GM23338 (cell line): ENCODE data around the gene APOD. TPM values are rescaled to one million over a fixed set of nuclear protein-coding genes. Genes with fewer than 3 reads are reported as not detected.

ENCODE experiments used
- ATAC-seq: fragments of 200-7000 bp; cut with Tn5 transposase; 3 replicates; pipeline ENCODE4 v1.9.1; 2020
- DNase-seq: peaks from one replicate; pipeline ENCODE4 v3.0.0-alpha.2; 2015; ENCODE audit warnings: low spot score
- H2AFZ ChIP-seq: fragments of 200-600 bp; sonication (generic); 2 replicates; pipeline ENCODE4 v1.8.0; 2016; ENCODE audit warnings: antibody characterized with exemption, mild to moderate bottlenecking, moderate library complexity
- H3F3A ChIP-seq: fragments of 200-600 bp; sonication (generic); replicated peaks from 2 replicates; pipeline ENCODE4 v1.8.0; 2017; ENCODE audit warnings: antibody characterized with exemption, mixed run types, low read depth
- H3K27ac ChIP-seq: fragments of 200-600 bp; sonication (generic); 2 replicates; pipeline ENCODE4 v1.6.1; 2016; ENCODE audit warnings: low read depth
- H3K27me3 ChIP-seq: fragments of 200-600 bp; sonication (generic); 2 replicates; pipeline ENCODE4 v1.8.0; 2016; ENCODE audit warnings: mild to moderate bottlenecking, mixed run types, moderate library complexity; ENCODE audit not compliant: insufficient read depth
- H3K36me3 ChIP-seq: fragments of 200-600 bp; sonication (generic); 2 replicates; pipeline ENCODE4 v1.8.0; 2016; ENCODE audit warnings: mild to moderate bottlenecking; ENCODE audit not compliant: insufficient read depth
- H3K4me1 ChIP-seq: fragments of 200-600 bp; sonication (generic); 2 replicates; pipeline ENCODE4 v1.8.0; 2016; ENCODE audit warnings: mild to moderate bottlenecking, moderate library complexity; ENCODE audit not compliant: insufficient read depth
- H3K4me2 ChIP-seq: fragments of 200-600 bp; sonication (generic); 2 replicates; pipeline ENCODE4 v1.7.1; 2017; ENCODE audit warnings: mixed run types
- H3K4me3 ChIP-seq: fragments of 200-600 bp; sonication (generic); 2 replicates; pipeline ENCODE4 v1.6.1; 2016; ENCODE audit warnings: mixed run types
- H3K79me2 ChIP-seq: fragments of 200-600 bp; sonication (generic); replicated peaks from 2 replicates; pipeline ENCODE4 v1.8.0; 2017; ENCODE audit warnings: mild to moderate bottlenecking; ENCODE audit not compliant: insufficient read depth
- H3K9me2 ChIP-seq: fragments of 200-600 bp; sonication (generic); 2 replicates; pipeline ENCODE4 v1.8.0; 2017; ENCODE audit not compliant: insufficient read depth
- H4K20me1 ChIP-seq: fragments of 200-600 bp; sonication (generic); replicated peaks from 2 replicates; pipeline ENCODE4 v1.8.0; 2017; ENCODE audit warnings: mild to moderate bottlenecking; ENCODE audit not compliant: insufficient read depth
- H3K27ac Mint-ChIP-seq: 2 replicates; pipeline ENCODE4 v1.8.0; 2020; ENCODE audit warnings: inconsistent platforms, mild to moderate bottlenecking, moderate library complexity, mixed read lengths
- H3K27me3 Mint-ChIP-seq: 3 replicates; pipeline ENCODE4 v1.8.0; 2022; ENCODE audit warnings: low read depth, mild to moderate bottlenecking, moderate library complexity, mixed read lengths, inconsistent platforms; ENCODE audit not compliant: insufficient read depth, poor library complexity
- H3K36me3 Mint-ChIP-seq: 3 replicates; pipeline ENCODE4 v1.8.0; 2021; ENCODE audit warnings: low read depth, mild to moderate bottlenecking, inconsistent platforms, moderate library complexity, mixed read lengths
- H3K4me1 Mint-ChIP-seq: 3 replicates; pipeline ENCODE4 v1.8.0; 2020; ENCODE audit warnings: mild to moderate bottlenecking, inconsistent platforms, mixed read lengths
- H3K4me3 Mint-ChIP-seq: 3 replicates; pipeline ENCODE4 v1.8.0; 2021; ENCODE audit warnings: moderate library complexity, mild to moderate bottlenecking, inconsistent platforms, mixed read lengths
- H3K9me3 Mint-ChIP-seq: 3 replicates; pipeline ENCODE4 v1.8.0; 2020; ENCODE audit warnings: moderate library complexity, mild to moderate bottlenecking, inconsistent platforms, mixed read lengths
- EZH2 ChIP-seq: fragments of 200-600 bp; sonication (generic); IDR thresholded peaks from one replicate; pipeline ENCODE4 v1.8.0; 2017; ENCODE audit warnings: antibody characterized with exemption, mild to moderate bottlenecking, low read depth; ENCODE audit not compliant: unreplicated experiment
- EZH2phosphoT487 ChIP-seq: fragments of 200-600 bp; sonication (generic); IDR thresholded peaks from one replicate; pipeline ENCODE4 v1.8.1; 2018; ENCODE audit warnings: antibody characterized with exemption; ENCODE audit not compliant: unreplicated experiment
- NANOG ChIP-seq: IDR thresholded peaks from 2 replicates; pipeline ENCODE4 v1.6.1; 2016; ENCODE audit warnings: antibody characterized with exemption, borderline replicate concordance
- POLR2AphosphoS5 ChIP-seq: IDR thresholded peaks from 2 replicates; pipeline ENCODE4 v1.6.1; 2016; ENCODE audit warnings: antibody characterized with exemption, low read depth
- STAT1 ChIP-seq: IDR thresholded peaks from one replicate; pipeline ENCODE4 v1.6.1; 2016; ENCODE audit warnings: antibody characterized with exemption; ENCODE audit not compliant: unreplicated experiment
- ZNF114 ChIP-seq: fragments of 250-450 bp; sonication (Bioruptor Pico); IDR thresholded peaks from 2 replicates; pipeline ENCODE4 v1.5.0; 2020; ENCODE audit warnings: mild to moderate bottlenecking, moderate library complexity
- ZNF331 ChIP-seq: fragments of 250-450 bp; sonication (Bioruptor Pico); IDR thresholded peaks from 2 replicates; pipeline ENCODE4 v1.5.0; 2020; ENCODE audit warnings: low read depth, mild to moderate bottlenecking, moderate library complexity
- polyA plus RNA-seq: library from polyadenylated mRNA; unstranded; fragments of >200 nt; fragmentation: Nextera tagmentation; extraction: Ambion mirVana; gene quantifications from 2 replicates; pipeline ENCODE4 v1.2.1, GENCODE V29; 2016
- total RNA-seq: library from RNA; depleted of rRNA; stranded (reverse); fragments of >200 nt; shearing (Covaris generic); gene quantifications from 2 replicates; pipeline ENCODE4 v1.2.3, GENCODE V29; 2014
- TF ChIP-seq, protein P1 (sequence below): IDR thresholded peaks from 2 replicates; pipeline ENCODE4 v1.6.1; 2016; ENCODE audit warnings: antibody characterized with exemption
- TF ChIP-seq, protein P2 (sequence below): IDR thresholded peaks from one replicate; pipeline ENCODE4 v1.6.1; 2018; ENCODE audit warnings: antibody characterized with exemption; ENCODE audit not compliant: unreplicated experiment
- TF ChIP-seq, protein P3 (sequence below): fragments of 250-450 bp; sonication (Bioruptor Pico); IDR thresholded peaks from 2 replicates; pipeline ENCODE4 v1.5.0; 2020; ENCODE audit warnings: mild to moderate bottlenecking, moderate library complexity

Gene APOD
- total and polyA plus RNA-seq, 2 experiments from 2014 or later, result not detected

DNA sequence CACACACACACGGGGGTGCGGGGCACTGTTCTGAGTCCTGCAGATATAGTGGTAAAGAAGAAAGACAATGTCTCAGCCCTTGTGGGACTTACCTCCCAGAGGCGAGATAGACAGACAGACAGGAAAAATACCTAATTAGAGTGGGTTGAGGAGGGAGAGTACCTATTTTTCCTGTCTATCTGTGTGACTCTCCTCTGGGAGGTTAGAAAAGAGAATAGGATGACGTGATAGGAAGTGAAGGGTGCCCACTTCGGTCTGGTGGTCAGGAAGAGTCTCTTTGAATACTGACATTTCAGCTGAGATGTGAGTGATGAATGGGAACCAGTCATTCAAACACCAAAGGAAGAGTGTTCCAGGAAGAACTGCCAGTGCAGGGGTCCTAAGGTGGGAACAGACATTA, 4.1 kb upstream of the APOD start:
- Histone ChIP-seq H4K20me1 (no peaks in the 10 kb centered on the region), H2AFZ (no peak overlapping the region), H3K4me1 (no peaks in the 10 kb centered on the region), H3K27ac (no peak overlapping the region), H3K79me2 (no peaks in the 10 kb centered on the region), H3K4me2 (no peak overlapping the region), H3K27me3 (no peaks in the 10 kb centered on the region), H3K9me2 (peaks cover 4% of the 10 kb centered on the region; the same call in 1 of the 2 replicates), H3F3A (no peaks in the 10 kb centered on the region), H3K36me3 (no peaks in the 10 kb centered on the region), H3K4me3 (no peak overlapping the region)
- H3K27ac Mint-ChIP-seq, result no peak overlapping the region
- ATAC-seq (no peak), DNase-seq (no peak)
- H3K4me1 Mint-ChIP-seq, result peaks cover 3% of the 10 kb centered on the region; the same call in 2 of the 3 replicates
- H3K36me3 Mint-ChIP-seq, result no peaks in the 10 kb centered on the region
- H3K4me3 Mint-ChIP-seq, result no peak overlapping the region
- 0 out of 3 replicates have a peak, but pooled peaks cover 8% of the 10 kb centered on the region for H3K9me3 Mint-ChIP-seq
- no peak for TF ChIP-seq ZNF114 (CRISPR knock-in tag)
- TF ChIP-seq STAT1, result no peak
- no peak for TF ChIP-seq NANOG
- TF ChIP-seq, protein P1, sequence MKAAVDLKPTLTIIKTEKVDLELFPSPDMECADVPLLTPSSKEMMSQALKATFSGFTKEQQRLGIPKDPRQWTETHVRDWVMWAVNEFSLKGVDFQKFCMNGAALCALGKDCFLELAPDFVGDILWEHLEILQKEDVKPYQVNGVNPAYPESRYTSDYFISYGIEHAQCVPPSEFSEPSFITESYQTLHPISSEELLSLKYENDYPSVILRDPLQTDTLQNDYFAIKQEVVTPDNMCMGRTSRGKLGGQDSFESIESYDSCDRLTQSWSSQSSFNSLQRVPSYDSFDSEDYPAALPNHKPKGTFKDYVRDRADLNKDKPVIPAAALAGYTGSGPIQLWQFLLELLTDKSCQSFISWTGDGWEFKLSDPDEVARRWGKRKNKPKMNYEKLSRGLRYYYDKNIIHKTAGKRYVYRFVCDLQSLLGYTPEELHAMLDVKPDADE, result no peak
- peaks cover 2% of the 10 kb centered on the region for H3K27me3 Mint-ChIP-seq

DNA sequence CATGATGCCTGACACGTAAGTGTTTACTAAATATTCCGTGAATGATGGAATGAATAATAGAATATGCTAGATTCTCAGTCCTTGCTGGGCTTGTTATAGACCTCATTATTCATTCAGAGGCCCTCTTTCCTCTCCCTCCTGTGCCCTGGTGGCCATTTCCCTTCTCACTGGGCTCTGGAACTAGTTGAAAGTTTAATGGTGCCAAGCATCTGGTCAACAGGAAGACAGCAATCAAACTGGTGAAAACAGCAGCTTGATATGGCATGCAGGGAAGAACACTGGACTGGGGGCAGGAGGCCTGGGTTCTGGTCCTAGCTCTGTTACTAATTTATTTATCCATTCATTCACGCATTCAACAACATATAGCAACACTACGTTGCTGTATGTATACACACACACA, 3.7 kb upstream of the APOD start:
- Histone ChIP-seq H3K79me2 (no peaks in the 10 kb centered on the region), H3K27me3 (no peaks in the 10 kb centered on the region), H3K4me3 (no peak overlapping the region), H3K4me1 (no peaks in the 10 kb centered on the region), H3K9me2 (no peaks in the 10 kb centered on the region; the same call in 1 of the 2 replicates), H3K36me3 (no peaks in the 10 kb centered on the region), H2AFZ (no peak overlapping the region), H3K4me2 (no peak overlapping the region), H4K20me1 (no peaks in the 10 kb centered on the region), H3K27ac (no peak overlapping the region), H3F3A (no peaks in the 10 kb centered on the region)
- Mint-ChIP-seq H3K4me1 (peaks cover 3% of the 10 kb centered on the region; the same call in 2 of the 3 replicates), H3K4me3 (no peak overlapping the region), H3K27me3 (peaks cover 2% of the 10 kb centered on the region), H3K9me3 (0 out of 3 replicates have a peak, but pooled peaks cover 8% of the 10 kb centered on the region), H3K27ac (no peak overlapping the region), H3K36me3 (no peaks in the 10 kb centered on the region)
- DNase-seq, result no peak
- ATAC-seq, result no peak
- TF ChIP-seq, protein P1, result no peak
- TF ChIP-seq EZH2phosphoT487, result no peak
- TF ChIP-seq, protein P2, sequence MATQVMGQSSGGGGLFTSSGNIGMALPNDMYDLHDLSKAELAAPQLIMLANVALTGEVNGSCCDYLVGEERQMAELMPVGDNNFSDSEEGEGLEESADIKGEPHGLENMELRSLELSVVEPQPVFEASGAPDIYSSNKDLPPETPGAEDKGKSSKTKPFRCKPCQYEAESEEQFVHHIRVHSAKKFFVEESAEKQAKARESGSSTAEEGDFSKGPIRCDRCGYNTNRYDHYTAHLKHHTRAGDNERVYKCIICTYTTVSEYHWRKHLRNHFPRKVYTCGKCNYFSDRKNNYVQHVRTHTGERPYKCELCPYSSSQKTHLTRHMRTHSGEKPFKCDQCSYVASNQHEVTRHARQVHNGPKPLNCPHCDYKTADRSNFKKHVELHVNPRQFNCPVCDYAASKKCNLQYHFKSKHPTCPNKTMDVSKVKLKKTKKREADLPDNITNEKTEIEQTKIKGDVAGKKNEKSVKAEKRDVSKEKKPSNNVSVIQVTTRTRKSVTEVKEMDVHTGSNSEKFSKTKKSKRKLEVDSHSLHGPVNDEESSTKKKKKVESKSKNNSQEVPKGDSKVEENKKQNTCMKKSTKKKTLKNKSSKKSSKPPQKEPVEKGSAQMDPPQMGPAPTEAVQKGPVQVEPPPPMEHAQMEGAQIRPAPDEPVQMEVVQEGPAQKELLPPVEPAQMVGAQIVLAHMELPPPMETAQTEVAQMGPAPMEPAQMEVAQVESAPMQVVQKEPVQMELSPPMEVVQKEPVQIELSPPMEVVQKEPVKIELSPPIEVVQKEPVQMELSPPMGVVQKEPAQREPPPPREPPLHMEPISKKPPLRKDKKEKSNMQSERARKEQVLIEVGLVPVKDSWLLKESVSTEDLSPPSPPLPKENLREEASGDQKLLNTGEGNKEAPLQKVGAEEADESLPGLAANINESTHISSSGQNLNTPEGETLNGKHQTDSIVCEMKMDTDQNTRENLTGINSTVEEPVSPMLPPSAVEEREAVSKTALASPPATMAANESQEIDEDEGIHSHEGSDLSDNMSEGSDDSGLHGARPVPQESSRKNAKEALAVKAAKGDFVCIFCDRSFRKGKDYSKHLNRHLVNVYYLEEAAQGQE, result no peak
- no peak for TF ChIP-seq POLR2AphosphoS5
- no peak for TF ChIP-seq NANOG
- TF ChIP-seq ZNF331 (CRISPR knock-in tag), result no peak
- TF ChIP-seq, protein P3, sequence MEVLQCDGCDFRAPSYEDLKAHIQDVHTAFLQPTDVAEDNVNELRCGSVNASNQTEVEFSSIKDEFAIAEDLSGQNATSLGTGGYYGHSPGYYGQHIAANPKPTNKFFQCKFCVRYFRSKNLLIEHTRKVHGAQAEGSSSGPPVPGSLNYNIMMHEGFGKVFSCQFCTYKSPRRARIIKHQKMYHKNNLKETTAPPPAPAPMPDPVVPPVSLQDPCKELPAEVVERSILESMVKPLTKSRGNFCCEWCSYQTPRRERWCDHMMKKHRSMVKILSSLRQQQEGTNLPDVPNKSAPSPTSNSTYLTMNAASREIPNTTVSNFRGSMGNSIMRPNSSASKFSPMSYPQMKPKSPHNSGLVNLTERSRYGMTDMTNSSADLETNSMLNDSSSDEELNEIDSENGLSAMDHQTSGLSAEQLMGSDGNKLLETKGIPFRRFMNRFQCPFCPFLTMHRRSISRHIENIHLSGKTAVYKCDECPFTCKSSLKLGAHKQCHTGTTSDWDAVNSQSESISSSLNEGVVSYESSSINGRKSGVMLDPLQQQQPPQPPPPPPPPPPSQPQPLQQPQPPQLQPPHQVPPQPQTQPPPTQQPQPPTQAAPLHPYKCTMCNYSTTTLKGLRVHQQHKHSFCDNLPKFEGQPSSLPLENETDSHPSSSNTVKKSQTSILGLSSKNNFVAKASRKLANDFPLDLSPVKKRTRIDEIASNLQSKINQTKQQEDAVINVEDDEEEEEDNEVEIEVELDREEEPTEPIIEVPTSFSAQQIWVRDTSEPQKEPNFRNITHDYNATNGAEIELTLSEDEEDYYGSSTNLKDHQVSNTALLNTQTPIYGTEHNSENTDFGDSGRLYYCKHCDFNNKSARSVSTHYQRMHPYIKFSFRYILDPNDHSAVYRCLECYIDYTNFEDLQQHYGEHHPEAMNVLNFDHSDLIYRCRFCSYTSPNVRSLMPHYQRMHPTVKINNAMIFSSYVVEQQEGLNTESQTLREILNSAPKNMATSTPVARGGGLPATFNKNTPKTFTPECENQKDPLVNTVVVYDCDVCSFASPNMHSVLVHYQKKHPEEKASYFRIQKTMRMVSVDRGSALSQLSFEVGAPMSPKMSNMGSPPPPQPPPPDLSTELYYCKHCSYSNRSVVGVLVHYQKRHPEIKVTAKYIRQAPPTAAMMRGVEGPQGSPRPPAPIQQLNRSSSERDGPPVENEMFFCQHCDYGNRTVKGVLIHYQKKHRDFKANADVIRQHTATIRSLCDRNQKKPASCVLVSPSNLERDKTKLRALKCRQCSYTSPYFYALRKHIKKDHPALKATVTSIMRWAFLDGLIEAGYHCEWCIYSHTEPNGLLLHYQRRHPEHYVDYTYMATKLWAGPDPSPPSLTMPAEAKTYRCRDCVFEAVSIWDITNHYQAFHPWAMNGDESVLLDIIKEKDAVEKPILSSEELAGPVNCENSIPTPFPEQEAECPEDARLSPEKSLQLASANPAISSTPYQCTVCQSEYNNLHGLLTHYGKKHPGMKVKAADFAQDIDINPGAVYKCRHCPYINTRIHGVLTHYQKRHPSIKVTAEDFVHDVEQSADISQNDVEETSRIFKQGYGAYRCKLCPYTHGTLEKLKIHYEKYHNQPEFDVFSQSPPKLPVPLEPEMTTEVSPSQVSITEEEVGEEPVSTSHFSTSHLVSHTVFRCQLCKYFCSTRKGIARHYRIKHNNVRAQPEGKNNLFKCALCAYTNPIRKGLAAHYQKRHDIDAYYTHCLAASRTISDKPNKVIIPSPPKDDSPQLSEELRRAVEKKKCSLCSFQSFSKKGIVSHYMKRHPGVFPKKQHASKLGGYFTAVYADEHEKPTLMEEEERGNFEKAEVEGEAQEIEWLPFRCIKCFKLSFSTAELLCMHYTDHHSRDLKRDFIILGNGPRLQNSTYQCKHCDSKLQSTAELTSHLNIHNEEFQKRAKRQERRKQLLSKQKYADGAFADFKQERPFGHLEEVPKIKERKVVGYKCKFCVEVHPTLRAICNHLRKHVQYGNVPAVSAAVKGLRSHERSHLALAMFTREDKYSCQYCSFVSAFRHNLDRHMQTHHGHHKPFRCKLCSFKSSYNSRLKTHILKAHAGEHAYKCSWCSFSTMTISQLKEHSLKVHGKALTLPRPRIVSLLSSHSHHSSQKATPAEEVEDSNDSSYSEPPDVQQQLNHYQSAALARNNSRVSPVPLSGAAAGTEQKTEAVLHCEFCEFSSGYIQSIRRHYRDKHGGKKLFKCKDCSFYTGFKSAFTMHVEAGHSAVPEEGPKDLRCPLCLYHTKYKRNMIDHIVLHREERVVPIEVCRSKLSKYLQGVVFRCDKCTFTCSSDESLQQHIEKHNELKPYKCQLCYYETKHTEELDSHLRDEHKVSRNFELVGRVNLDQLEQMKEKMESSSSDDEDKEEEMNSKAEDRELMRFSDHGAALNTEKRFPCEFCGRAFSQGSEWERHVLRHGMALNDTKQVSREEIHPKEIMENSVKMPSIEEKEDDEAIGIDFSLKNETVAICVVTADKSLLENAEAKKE (CRISPR knock-in tag), result no peak
- no peak for TF ChIP-seq EZH2
